Measurements from ENCODE around the gene MCOLN2.
A peak's percentile ranks its signal among the peaks of the same experiment; 100 is the strongest.

Gene MCOLN2

GRCh38 chr1:84968101-84968500 lies 28.8 kb downstream of the MCOLN2 start:
- Histone ChIP-seq H2BK5ac (ENCODE audit: low read length) (no peak overlapping the region), H3K36me3 (ENCODE audit: control insufficient read depth, insufficient read depth, low read length) (no peaks in the 10 kb centered on the region), H3K27me3 (ENCODE audit: insufficient read depth, low read length, poor library complexity) (no peaks in the 10 kb centered on the region), H3K4ac (ENCODE audit: low read depth, low read length) (no peak overlapping the region), H3K23ac (ENCODE audit: low read length) (no peak overlapping the region), H4K5ac (ENCODE audit: low read length) (no peak overlapping the region), H2AK5ac (ENCODE audit: low read length) (no peak overlapping the region), H3K4me3 (ENCODE audit: low read length) (no peak overlapping the region), H2BK120ac (ENCODE audit: low read depth, low read length) (no peak overlapping the region), H3K9ac (ENCODE audit: low read length) (no peak overlapping the region), H2BK15ac (replicated peaks; ENCODE audit: low read depth) (no peak overlapping the region), H3K18ac (ENCODE audit: low read length) (no peak overlapping the region), H3K27ac (ENCODE audit: low read depth, low read length) (no peak overlapping the region), H3K4me2 (ENCODE audit: low read length) (no peak overlapping the region), H3K56ac (ENCODE audit: low read length) (no peak overlapping the region), H3K4me1 (ENCODE audit: control insufficient read depth, low read depth, low read length) (no peaks in the 10 kb centered on the region), H3K79me1 (ENCODE audit: low read length) (no peaks in the 10 kb centered on the region), H4K8ac (ENCODE audit: low read depth, low read length) (no peak overlapping the region), H3K79me2 (ENCODE audit: control insufficient read depth, insufficient read depth, low read length) (no peaks in the 10 kb centered on the region)
- WGBS (ENCODE audit: extremely low coverage, insufficient coverage, low lambda C conversion rate): no CpG with 5 or more reads among the region's 1 CpG
- DNase-seq: no peak

GRCh38 chr1:84967666-84968065 lies 29.2 kb downstream of the MCOLN2 start:
- Histone ChIP-seq H3K4me1 (ENCODE audit: control insufficient read depth, low read depth, low read length) (no peaks in the 10 kb centered on the region), H3K18ac (ENCODE audit: low read length) (no peak overlapping the region), H3K27ac (ENCODE audit: low read depth, low read length) (no peak overlapping the region), H3K4ac (ENCODE audit: low read depth, low read length) (no peak overlapping the region), H3K79me2 (ENCODE audit: control insufficient read depth, insufficient read depth, low read length) (no peaks in the 10 kb centered on the region), H3K4me2 (ENCODE audit: low read length) (no peak overlapping the region), H3K9ac (ENCODE audit: low read length) (no peak overlapping the region), H4K5ac (ENCODE audit: low read length) (no peak overlapping the region), H3K56ac (ENCODE audit: low read length) (no peak overlapping the region), H2BK120ac (ENCODE audit: low read depth, low read length) (no peak overlapping the region), H3K23ac (ENCODE audit: low read length) (no peak overlapping the region), H2BK15ac (replicated peaks; ENCODE audit: low read depth) (no peak overlapping the region), H4K8ac (ENCODE audit: low read depth, low read length) (no peak overlapping the region), H3K27me3 (ENCODE audit: insufficient read depth, low read length, poor library complexity) (no peaks in the 10 kb centered on the region), H3K36me3 (ENCODE audit: control insufficient read depth, insufficient read depth, low read length) (no peaks in the 10 kb centered on the region), H3K79me1 (ENCODE audit: low read length) (no peaks in the 10 kb centered on the region), H2BK5ac (ENCODE audit: low read length) (no peak overlapping the region), H3K4me3 (ENCODE audit: low read length) (no peak overlapping the region), H2AK5ac (ENCODE audit: low read length) (no peak overlapping the region)
- no CpG with 5 or more reads among the region's 1 CpG for WGBS (ENCODE audit: extremely low coverage, insufficient coverage, low lambda C conversion rate)
- DNase-seq: no peak

GRCh38 chr1:84963021-84963420 lies 33.9 kb downstream of the MCOLN2 start:
- Histone ChIP-seq H2AK5ac (ENCODE audit: low read length) (no peak overlapping the region), H3K4me2 (ENCODE audit: low read length) (no peak overlapping the region), H2BK15ac (replicated peaks; ENCODE audit: low read depth) (no peak overlapping the region), H3K4me1 (ENCODE audit: control insufficient read depth, low read depth, low read length) (no peaks in the 10 kb centered on the region), H3K4ac (ENCODE audit: low read depth, low read length) (no peak overlapping the region), H3K4me3 (ENCODE audit: low read length) (no peak overlapping the region), H4K8ac (ENCODE audit: low read depth, low read length) (no peak overlapping the region), H3K36me3 (ENCODE audit: control insufficient read depth, insufficient read depth, low read length) (no peaks in the 10 kb centered on the region), H3K56ac (ENCODE audit: low read length) (no peak overlapping the region), H3K79me1 (ENCODE audit: low read length) (no peaks in the 10 kb centered on the region), H3K23ac (ENCODE audit: low read length) (no peak overlapping the region), H2BK120ac (ENCODE audit: low read depth, low read length) (no peak overlapping the region), H3K79me2 (ENCODE audit: control insufficient read depth, insufficient read depth, low read length) (no peaks in the 10 kb centered on the region), H3K9ac (ENCODE audit: low read length) (no peak overlapping the region), H4K5ac (ENCODE audit: low read length) (no peak overlapping the region), H2BK5ac (ENCODE audit: low read length) (no peak overlapping the region), H3K27me3 (ENCODE audit: insufficient read depth, low read length, poor library complexity) (no peaks in the 10 kb centered on the region), H3K27ac (ENCODE audit: low read depth, low read length) (no peak overlapping the region), H3K18ac (ENCODE audit: low read length) (no peak overlapping the region)
- DNase-seq: no peak

GRCh38 chr1:84961316-84961715 lies 35.6 kb downstream of the MCOLN2 start:
- Histone ChIP-seq H3K4me1 (ENCODE audit: control insufficient read depth, low read depth, low read length) (no peaks in the 10 kb centered on the region), H3K27ac (ENCODE audit: low read depth, low read length) (no peak overlapping the region), H4K8ac (ENCODE audit: low read depth, low read length) (no peak overlapping the region), H3K4me2 (ENCODE audit: low read length) (no peak overlapping the region), H3K9ac (ENCODE audit: low read length) (no peak overlapping the region), H2BK15ac (replicated peaks; ENCODE audit: low read depth) (no peak overlapping the region), H3K4ac (ENCODE audit: low read depth, low read length) (no peak overlapping the region), H2BK120ac (ENCODE audit: low read depth, low read length) (no peak overlapping the region), H3K18ac (ENCODE audit: low read length) (no peak overlapping the region), H3K4me3 (ENCODE audit: low read length) (no peak overlapping the region), H3K36me3 (ENCODE audit: control insufficient read depth, insufficient read depth, low read length) (no peaks in the 10 kb centered on the region), H3K79me1 (ENCODE audit: low read length) (no peaks in the 10 kb centered on the region), H3K23ac (ENCODE audit: low read length) (no peak overlapping the region), H3K79me2 (ENCODE audit: control insufficient read depth, insufficient read depth, low read length) (no peaks in the 10 kb centered on the region), H4K5ac (ENCODE audit: low read length) (no peak overlapping the region), H2BK5ac (ENCODE audit: low read length) (no peak overlapping the region), H3K27me3 (ENCODE audit: insufficient read depth, low read length, poor library complexity) (no peaks in the 10 kb centered on the region), H3K56ac (ENCODE audit: low read length) (no peak overlapping the region), H2AK5ac (ENCODE audit: low read length) (no peak overlapping the region)
- no peak for DNase-seq
- no CpG with 5 or more reads among the region's 1 CpG for WGBS (ENCODE audit: extremely low coverage, insufficient coverage, low lambda C conversion rate)

- H2BK15ac ChIP-seq (replicated peaks; ENCODE audit: low read depth): no peak overlapping the region
- H2BK5ac ChIP-seq (ENCODE audit: low read length): no peak overlapping the region
- DNase-seq: peak; percentile 55
- H3K4me3 ChIP-seq (ENCODE audit: low read length): no peak overlapping the region
- no CpG with 5 or more reads among the region's 1 CpG for WGBS (ENCODE audit: extremely low coverage, insufficient coverage, low lambda C conversion rate)
- H4K8ac ChIP-seq (ENCODE audit: low read depth, low read length): no peak overlapping the region
- H3K4me2 ChIP-seq (ENCODE audit: low read length): no peak overlapping the region
- no peak overlapping the region for H3K18ac ChIP-seq (ENCODE audit: low read length)
- no peaks in the 10 kb centered on the region for H3K27me3 ChIP-seq (ENCODE audit: insufficient read depth, low read length, poor library complexity)
- no peak overlapping the region for H3K9ac ChIP-seq (ENCODE audit: low read length)
- H4K5ac ChIP-seq (ENCODE audit: low read length): no peak overlapping the region
- H3K4ac ChIP-seq (ENCODE audit: low read depth, low read length): no peak overlapping the region
- H3K56ac ChIP-seq (ENCODE audit: low read length): no peak overlapping the region
- no peak overlapping the region for H2BK120ac ChIP-seq (ENCODE audit: low read depth, low read length)
- no peaks in the 10 kb centered on the region for H3K4me1 ChIP-seq (ENCODE audit: control insufficient read depth, low read depth, low read length)
- no peak overlapping the region for H3K23ac ChIP-seq (ENCODE audit: low read length)
- H3K27ac ChIP-seq (ENCODE audit: low read depth, low read length): no peak overlapping the region
- H3K36me3 ChIP-seq (ENCODE audit: control insufficient read depth, insufficient read depth, low read length): no peaks in the 10 kb centered on the region
- H3K79me1 ChIP-seq (ENCODE audit: low read length): no peaks in the 10 kb centered on the region
- no peaks in the 10 kb centered on the region for H3K79me2 ChIP-seq (ENCODE audit: control insufficient read depth, insufficient read depth, low read length)
- H2AK5ac ChIP-seq (ENCODE audit: low read length): no peak overlapping the region
Observed at GRCh38 chr1:84960371-84960770, 36.5 kb downstream of the MCOLN2 start.

GRCh38 chr1:84959294-84959693 lies 37.6 kb downstream of the MCOLN2 start:
- H3K4me2 ChIP-seq (ENCODE audit: low read length): no peak overlapping the region
- H2BK15ac ChIP-seq (replicated peaks; ENCODE audit: low read depth): no peak overlapping the region
- no peak overlapping the region for H3K4me3 ChIP-seq (ENCODE audit: low read length)
- H3K4me1 ChIP-seq (ENCODE audit: control insufficient read depth, low read depth, low read length): no peaks in the 10 kb centered on the region
- no peak overlapping the region for H3K56ac ChIP-seq (ENCODE audit: low read length)
- H2BK120ac ChIP-seq (ENCODE audit: low read depth, low read length): no peak overlapping the region
- H3K27ac ChIP-seq (ENCODE audit: low read depth, low read length): no peak overlapping the region
- H3K9ac ChIP-seq (ENCODE audit: low read length): no peak overlapping the region
- H3K79me1 ChIP-seq (ENCODE audit: low read length): no peaks in the 10 kb centered on the region
- H2BK5ac ChIP-seq (ENCODE audit: low read length): no peak overlapping the region
- H4K5ac ChIP-seq (ENCODE audit: low read length): no peak overlapping the region
- DNase-seq: no peak
- H4K8ac ChIP-seq (ENCODE audit: low read depth, low read length): no peak overlapping the region
- H3K36me3 ChIP-seq (ENCODE audit: control insufficient read depth, insufficient read depth, low read length): no peaks in the 10 kb centered on the region
- 100% methylated on average over 4 of the region's 5 CpGs for WGBS (ENCODE audit: extremely low coverage, insufficient coverage, low lambda C conversion rate)
- H3K27me3 ChIP-seq (ENCODE audit: insufficient read depth, low read length, poor library complexity): peaks cover 2% of the 10 kb centered on the region
- no peak overlapping the region for H3K23ac ChIP-seq (ENCODE audit: low read length)
- no peaks in the 10 kb centered on the region for H3K79me2 ChIP-seq (ENCODE audit: control insufficient read depth, insufficient read depth, low read length)
- no peak overlapping the region for H3K18ac ChIP-seq (ENCODE audit: low read length)
- H2AK5ac ChIP-seq (ENCODE audit: low read length): no peak overlapping the region
- no peak overlapping the region for H3K4ac ChIP-seq (ENCODE audit: low read depth, low read length)

All from mesendoderm (in vitro differentiated cells).